ENCODE data around the gene GRM7. TPM values are rescaled to one million over a fixed set of nuclear protein-coding genes. Genes with fewer than 3 reads are reported as not detected.

GRM7 gene
- total RNA-seq, 2 donors from 2014 or later = 0.68 to 3.9 TPM

DNA sequence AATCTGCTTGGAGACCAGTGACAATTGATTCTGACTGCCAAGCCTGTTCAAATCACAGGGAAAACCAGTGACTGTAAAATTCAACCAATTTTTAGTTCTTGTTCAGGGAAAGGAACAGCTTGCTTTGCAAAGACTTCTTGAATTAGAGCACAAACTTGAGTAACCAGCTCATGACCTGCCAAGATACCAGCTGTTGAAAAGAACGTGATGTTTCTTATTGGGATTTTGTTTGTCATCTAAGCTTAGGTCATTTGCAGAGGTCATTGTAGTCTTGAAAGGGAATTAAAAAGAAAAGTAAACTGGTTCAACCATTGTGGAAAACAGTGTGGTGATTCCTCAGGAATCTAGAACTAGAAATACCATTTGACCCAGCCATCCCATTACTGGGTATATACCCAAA is 428.2 kb downstream of the GRM7 start:
- DNase-seq (ENCODE audit: low spot score) (no peak), ATAC-seq (ENCODE audit: insufficient number of reproducible peaks, low FRiP score, low read depth) (no peak)
- Histone ChIP-seq H3K4me3 (no peak overlapping the region), H3K4me1 (ENCODE audit: control insufficient read depth in 1 of 2, low read depth in 2 of 2) (peaks cover 0 to 4% of the 10 kb centered on the region in 2 donors), H3K36me3 (no peaks in the 10 kb centered on the region), H3K27me3 (replicated peaks; ENCODE audit: insufficient read depth) (no peaks in the 10 kb centered on the region), H3K27ac (no peak overlapping the region), H3K9me3 (no peaks in the 10 kb centered on the region)
- TF ChIP-seq, protein P1, sequence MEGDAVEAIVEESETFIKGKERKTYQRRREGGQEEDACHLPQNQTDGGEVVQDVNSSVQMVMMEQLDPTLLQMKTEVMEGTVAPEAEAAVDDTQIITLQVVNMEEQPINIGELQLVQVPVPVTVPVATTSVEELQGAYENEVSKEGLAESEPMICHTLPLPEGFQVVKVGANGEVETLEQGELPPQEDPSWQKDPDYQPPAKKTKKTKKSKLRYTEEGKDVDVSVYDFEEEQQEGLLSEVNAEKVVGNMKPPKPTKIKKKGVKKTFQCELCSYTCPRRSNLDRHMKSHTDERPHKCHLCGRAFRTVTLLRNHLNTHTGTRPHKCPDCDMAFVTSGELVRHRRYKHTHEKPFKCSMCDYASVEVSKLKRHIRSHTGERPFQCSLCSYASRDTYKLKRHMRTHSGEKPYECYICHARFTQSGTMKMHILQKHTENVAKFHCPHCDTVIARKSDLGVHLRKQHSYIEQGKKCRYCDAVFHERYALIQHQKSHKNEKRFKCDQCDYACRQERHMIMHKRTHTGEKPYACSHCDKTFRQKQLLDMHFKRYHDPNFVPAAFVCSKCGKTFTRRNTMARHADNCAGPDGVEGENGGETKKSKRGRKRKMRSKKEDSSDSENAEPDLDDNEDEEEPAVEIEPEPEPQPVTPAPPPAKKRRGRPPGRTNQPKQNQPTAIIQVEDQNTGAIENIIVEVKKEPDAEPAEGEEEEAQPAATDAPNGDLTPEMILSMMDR (IDR thresholded peaks at IDR 0.05) = no peak

DNA sequence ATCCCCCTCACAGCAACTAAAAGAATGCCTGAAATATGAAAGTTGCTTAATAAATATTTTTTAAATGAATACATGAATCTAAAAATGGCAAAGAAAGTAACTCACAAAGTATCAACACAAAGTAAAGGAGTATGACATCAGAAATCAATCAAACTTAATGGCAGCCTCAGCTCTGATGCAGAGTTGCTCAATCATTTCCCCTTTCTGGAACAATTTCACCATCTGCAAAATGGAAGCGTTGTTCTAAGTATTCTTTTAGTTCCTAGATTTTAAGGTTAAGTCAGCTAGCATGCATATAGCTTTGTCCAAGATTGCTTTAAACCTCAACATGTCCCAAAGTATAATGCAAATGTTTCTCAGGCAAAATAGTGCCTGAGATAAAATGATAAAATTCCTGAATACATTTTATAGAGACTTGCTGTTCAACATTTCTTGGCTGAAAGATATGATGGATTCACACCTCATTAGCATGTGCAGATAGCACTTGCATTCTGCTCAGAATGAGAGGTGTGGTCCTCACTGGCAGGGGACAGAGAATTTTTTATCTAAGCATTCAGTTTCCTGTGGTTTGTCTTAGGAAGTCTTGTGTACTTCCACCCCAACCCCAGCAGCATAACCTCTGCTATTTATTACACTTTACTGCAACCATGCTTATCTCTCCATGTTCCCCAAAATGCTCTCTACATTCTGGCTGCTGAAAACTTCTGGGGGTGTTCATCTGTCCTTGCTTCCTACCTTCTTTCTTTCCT is 429.3 kb downstream of the GRM7 start:
- Histone ChIP-seq H3K27me3 (replicated peaks; ENCODE audit: insufficient read depth) (no peaks in the 10 kb centered on the region), H3K4me1 (ENCODE audit: control insufficient read depth in 1 of 2, low read depth in 2 of 2) (peaks cover 0 to 4% of the 10 kb centered on the region in 2 donors), H3K36me3 (no peaks in the 10 kb centered on the region), H3K4me3 (no peak overlapping the region), H3K9me3 (no peaks in the 10 kb centered on the region), H3K27ac (no peak overlapping the region)
- TF ChIP-seq, protein P1 (IDR thresholded peaks at IDR 0.05) = no peak
- ATAC-seq (ENCODE audit: insufficient number of reproducible peaks, low FRiP score, low read depth) (no peak), DNase-seq (ENCODE audit: low spot score) (no peak)

DNA sequence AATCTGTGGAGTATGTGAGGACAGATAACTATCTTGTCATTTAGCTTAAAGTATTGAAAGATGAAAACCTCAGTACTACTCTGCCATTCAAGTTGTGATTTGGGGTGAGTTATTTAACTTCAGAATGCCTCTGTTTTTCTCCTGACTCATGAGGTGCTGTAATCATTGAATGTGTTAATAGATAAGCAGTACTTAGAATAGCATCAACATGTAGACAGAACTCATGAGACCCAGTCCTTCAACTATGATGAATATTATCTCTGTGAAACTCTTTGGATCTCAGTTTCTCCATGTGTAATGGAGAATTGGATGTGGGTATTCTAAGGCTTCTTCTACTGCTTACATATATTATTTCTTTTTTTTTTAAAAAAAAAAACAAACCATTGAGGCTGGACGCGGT is 431.4 kb downstream of the GRM7 start:
- Histone ChIP-seq H3K4me3 (no peak overlapping the region), H3K27me3 (replicated peaks; ENCODE audit: insufficient read depth) (no peaks in the 10 kb centered on the region), H3K36me3 (no peaks in the 10 kb centered on the region), H3K9me3 (no peaks in the 10 kb centered on the region), H3K27ac (no peak overlapping the region), H3K4me1 (ENCODE audit: control insufficient read depth in 1 of 2, low read depth in 2 of 2) (peaks cover 0 to 4% of the 10 kb centered on the region in 2 donors)
- no peak for DNase-seq (ENCODE audit: low spot score)
- TF ChIP-seq, protein P1 (IDR thresholded peaks at IDR 0.05) = no peak
- ATAC-seq (ENCODE audit: insufficient number of reproducible peaks, low FRiP score, low read depth) = no peak

DNA sequence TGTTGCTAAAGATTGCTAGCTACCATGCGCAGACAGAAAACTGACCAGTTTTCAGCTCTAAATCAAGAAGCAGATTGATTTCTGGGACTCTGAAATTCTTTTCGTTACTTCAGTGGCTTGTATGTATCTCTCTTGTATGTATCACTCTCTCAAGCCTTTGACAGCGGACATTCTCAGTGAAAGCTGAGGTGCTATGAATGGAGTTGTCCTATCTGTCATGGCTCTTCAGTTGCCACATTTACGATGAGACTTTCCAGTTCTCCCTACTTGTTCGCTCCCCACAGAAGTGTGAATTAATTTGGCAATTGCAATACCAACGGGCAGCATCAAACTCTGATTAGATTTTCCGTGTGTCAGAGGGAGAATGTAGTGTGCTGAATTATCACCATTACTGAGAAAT is 432.4 kb downstream of the GRM7 start:
- no peak overlapping the region for H3K4me3 ChIP-seq
- no peak for ATAC-seq (ENCODE audit: insufficient number of reproducible peaks, low FRiP score, low read depth)
- no peak for DNase-seq (ENCODE audit: low spot score)

DNA sequence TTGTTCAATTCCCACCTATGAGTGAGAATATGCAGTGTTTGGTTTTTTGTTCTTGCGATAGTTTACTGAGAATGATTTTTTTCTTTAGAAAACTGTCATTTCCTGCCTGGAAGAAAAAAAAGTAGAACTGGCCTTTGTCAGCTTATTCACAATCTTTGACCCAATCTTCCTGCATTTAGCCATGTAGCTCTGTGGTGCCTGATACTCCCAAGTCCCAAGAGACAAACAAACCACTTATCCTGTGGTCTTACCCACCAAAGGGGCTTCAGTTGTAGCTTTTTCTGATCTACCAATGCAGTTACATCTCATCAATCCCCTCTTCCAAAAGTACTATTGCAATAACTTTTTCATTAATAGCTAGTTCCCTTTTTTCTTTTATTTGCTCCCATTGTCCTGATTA is 444.6 kb downstream of the GRM7 start:
- H3K4me3 ChIP-seq = no peak overlapping the region
- H3K27ac ChIP-seq = no peak overlapping the region
- peaks cover 14 to 34% of the 10 kb centered on the region in 2 donors for H3K4me1 ChIP-seq (ENCODE audit: control insufficient read depth in 1 of 2, low read depth in 2 of 2)
- no peaks in the 10 kb centered on the region for H3K27me3 ChIP-seq (replicated peaks; ENCODE audit: insufficient read depth)
- DNase-seq (ENCODE audit: low spot score) (no peak), ATAC-seq (ENCODE audit: insufficient number of reproducible peaks, low FRiP score, low read depth) (no peak)
- no peaks in the 10 kb centered on the region for H3K9me3 ChIP-seq
- no peaks in the 10 kb centered on the region for H3K36me3 ChIP-seq
- TF ChIP-seq, protein P1 (IDR thresholded peaks at IDR 0.05) = no peak

More for the DNA sequence above, 432.4 kb downstream of the GRM7 start:
- no peaks in the 10 kb centered on the region for H3K27me3 ChIP-seq (replicated peaks; ENCODE audit: insufficient read depth)
- TF ChIP-seq, protein P1 (IDR thresholded peaks at IDR 0.05) = no peak
- H3K9me3 ChIP-seq = no peaks in the 10 kb centered on the region
- no peak overlapping the region for H3K27ac ChIP-seq
- H3K36me3 ChIP-seq = no peaks in the 10 kb centered on the region
- H3K4me1 ChIP-seq (ENCODE audit: control insufficient read depth in 1 of 2, low read depth in 2 of 2) = peaks cover 0 to 4% of the 10 kb centered on the region in 2 donors

All from thoracic aorta (tissue), 2 donors.